ENCODE measurements around the gene AASDH.

GRCh38 chr4:56307423-56307822 is 79.9 kb downstream of the AASDH start:
- no peak for TF ChIP-seq POLR2A (IDR thresholded peaks at IDR 0.05; ENCODE audit: low read length)
- TF ChIP-seq GATA1 (IDR thresholded peaks at IDR 0.05; ENCODE audit: low read depth, low read length), result no peak
